Measurements from ENCODE around the gene ITGA2. TPM values are rescaled to one million over a fixed set of nuclear protein-coding genes. Genes with fewer than 3 reads are reported as not detected.

Gene ITGA2
- total RNA-seq, result 22.8 and 24.5 TPM in 2 replicates

GRCh38 chr5:52989025-52989780 is at the start of gene ITGA2:
TSS of gene ITGA2 (plus strand) at chr5:52989352. CDS start at chr5:52989469, 117 bp downstream.

GRCh38 chr5:53109443-53110127 is 120.4 kb downstream of the ITGA2 start, which contains the start of gene MOCS2:
TSS of gene MOCS2 (minus strand) at chr5:53109757. CDS start at chr5:53107174, 2,583 bp downstream.

Other genes starting within 250 kb of the ITGA2 start
- gene ITGA1, start 201.4 kb upstream of the ITGA2 start, total RNA-seq, result 4.1 and 8.1 TPM in 2 replicates
- gene PELO, start 201.4 kb upstream of the ITGA2 start, total RNA-seq, result 21.1 and 29.6 TPM in 2 replicates
- 42.2 and 54.1 TPM in 2 replicates for gene MOCS2, start 120.4 kb downstream of the ITGA2 start, total RNA-seq

Measured in smooth muscle cell of trachea (primary cell).